Measurements from ENCODE around the gene ZFAND3. TPM values are rescaled to one million over a fixed set of nuclear protein-coding genes. Genes with fewer than 3 reads are reported as not detected.

Gene ZFAND3
- total and polyA plus RNA-seq, 10 donors: 9.3 to 63.7 (median 49.9) TPM

DNA sequence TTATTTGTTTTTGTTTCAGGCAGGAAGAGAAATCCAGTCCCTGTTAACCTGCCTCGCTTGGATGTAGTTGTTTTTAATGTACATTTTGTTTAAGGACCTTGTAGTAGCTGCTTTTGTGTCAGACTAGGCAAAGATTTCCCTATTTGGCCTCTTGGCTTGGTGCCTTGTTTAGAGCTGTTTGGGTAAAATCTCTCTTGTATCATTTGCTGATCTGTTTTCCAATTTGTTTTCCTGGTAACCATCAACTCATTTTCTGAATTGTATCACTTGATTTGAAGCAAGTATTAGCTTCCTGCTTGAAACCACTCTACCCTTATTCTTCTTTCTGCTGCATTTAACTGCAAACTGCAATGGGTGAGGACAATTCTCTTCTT, 160.7 kb downstream of the ZFAND3 start:
- intact Hi-C loops (cut with DNase I; ENCODE audit: low total_unique reads): no loop called here
- Histone ChIP-seq H3K36me3 (no peaks in the 10 kb centered on the region), H3K4me3 (no peak overlapping the region), H3K27ac (no peak overlapping the region), H3K9me3 (peaks cover 0 to 19% (median 13%) of the 10 kb centered on the region in 8 donors), H3K4me1 (peaks cover 3 to 69% (median 32%) of the 10 kb centered on the region in 6 donors), H3K27me3 (replicated peaks in 1 of 7) (no peaks in the 10 kb centered on the region)
- 52 to 81% (median 78%) methylated on average over 1 of the region's 1 CpG for WGBS, 5 donors
- no peak for TF ChIP-seq POLR2AphosphoS5 (IDR thresholded peaks at IDR 0.05)
- TF ChIP-seq, protein P1, sequence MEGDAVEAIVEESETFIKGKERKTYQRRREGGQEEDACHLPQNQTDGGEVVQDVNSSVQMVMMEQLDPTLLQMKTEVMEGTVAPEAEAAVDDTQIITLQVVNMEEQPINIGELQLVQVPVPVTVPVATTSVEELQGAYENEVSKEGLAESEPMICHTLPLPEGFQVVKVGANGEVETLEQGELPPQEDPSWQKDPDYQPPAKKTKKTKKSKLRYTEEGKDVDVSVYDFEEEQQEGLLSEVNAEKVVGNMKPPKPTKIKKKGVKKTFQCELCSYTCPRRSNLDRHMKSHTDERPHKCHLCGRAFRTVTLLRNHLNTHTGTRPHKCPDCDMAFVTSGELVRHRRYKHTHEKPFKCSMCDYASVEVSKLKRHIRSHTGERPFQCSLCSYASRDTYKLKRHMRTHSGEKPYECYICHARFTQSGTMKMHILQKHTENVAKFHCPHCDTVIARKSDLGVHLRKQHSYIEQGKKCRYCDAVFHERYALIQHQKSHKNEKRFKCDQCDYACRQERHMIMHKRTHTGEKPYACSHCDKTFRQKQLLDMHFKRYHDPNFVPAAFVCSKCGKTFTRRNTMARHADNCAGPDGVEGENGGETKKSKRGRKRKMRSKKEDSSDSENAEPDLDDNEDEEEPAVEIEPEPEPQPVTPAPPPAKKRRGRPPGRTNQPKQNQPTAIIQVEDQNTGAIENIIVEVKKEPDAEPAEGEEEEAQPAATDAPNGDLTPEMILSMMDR (IDR thresholded peaks at IDR 0.05 in 8 of 11, conservative IDR thresholded peaks at IDR 0.05 in 3 of 11): no peak
- TF ChIP-seq POLR2A (IDR thresholded peaks at IDR 0.05): no peak
- DNase-seq: no peak

DNA sequence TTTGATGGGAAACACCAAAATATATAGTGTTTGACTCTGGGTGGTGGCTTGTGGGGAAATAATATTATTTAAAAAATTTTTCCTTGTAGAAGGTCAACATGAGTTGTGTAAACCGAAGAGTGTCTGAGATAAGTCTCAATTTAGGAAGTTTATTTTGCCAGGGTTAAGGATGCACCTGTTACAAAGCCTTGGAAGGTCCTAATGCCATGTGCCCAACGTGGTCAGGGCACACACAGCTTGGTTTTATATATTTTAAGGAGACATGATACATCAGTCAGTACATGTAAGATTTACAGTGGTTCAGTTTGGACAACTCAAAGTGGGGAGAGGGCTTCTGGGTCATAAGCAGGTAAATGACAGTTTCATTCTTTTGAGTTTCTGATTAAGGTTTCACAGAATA, 162.1 kb downstream of the ZFAND3 start:
- TF ChIP-seq POLR2A (IDR thresholded peaks at IDR 0.05): no peak
- no peak for TF ChIP-seq POLR2AphosphoS5 (IDR thresholded peaks at IDR 0.05)
- TF ChIP-seq, protein P1 (IDR thresholded peaks at IDR 0.05 in 8 of 11, conservative IDR thresholded peaks at IDR 0.05 in 3 of 11): no peak
- peaks cover 0 to 5% (median under 1%) of the 10 kb centered on the region in 8 donors for H3K9me3 ChIP-seq
- H3K27ac ChIP-seq: no peak overlapping the region
- DNase-seq: no peak
- no peak overlapping the region for H3K4me3 ChIP-seq
- no peaks in the 10 kb centered on the region for H3K27me3 ChIP-seq (replicated peaks in 1 of 7)
- intact Hi-C loops (cut with DNase I; ENCODE audit: low total_unique reads): no loop called here
- 30 to 40% (median 37%) methylated on average over 2 of the region's 2 CpGs for WGBS, 5 donors
- no peaks in the 10 kb centered on the region for H3K36me3 ChIP-seq
- peaks cover 3 to 84% (median 36%) of the 10 kb centered on the region in 6 donors for H3K4me1 ChIP-seq

DNA sequence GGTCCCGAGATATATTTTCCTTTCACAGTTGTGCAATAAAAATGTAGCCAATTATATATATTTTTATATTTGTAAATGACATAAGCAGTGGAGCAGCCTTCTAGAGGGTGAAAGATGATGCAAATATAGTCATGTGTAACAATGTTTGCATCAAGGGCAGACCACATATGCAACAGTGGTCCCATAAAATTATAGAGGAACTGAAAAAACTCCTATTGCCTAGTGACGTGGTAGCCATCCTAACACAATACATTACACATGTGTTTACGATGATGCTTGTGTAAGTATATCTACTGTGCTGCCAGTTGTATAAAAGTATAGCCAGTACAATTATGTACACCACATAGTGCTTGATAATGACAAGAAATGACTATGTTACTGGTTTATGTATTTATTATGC, 162.8 kb downstream of the ZFAND3 start:
- TF ChIP-seq POLR2AphosphoS5 (IDR thresholded peaks at IDR 0.05) (no peak), POLR2A (IDR thresholded peaks at IDR 0.05) (no peak)
- TF ChIP-seq, protein P1 (IDR thresholded peaks at IDR 0.05 in 8 of 11, conservative IDR thresholded peaks at IDR 0.05 in 3 of 11): no peak
- peaks cover 5 to 91% (median 39%) of the 10 kb centered on the region in 6 donors for H3K4me1 ChIP-seq
- H3K27ac ChIP-seq: no peak overlapping the region
- no peaks in the 10 kb centered on the region for H3K27me3 ChIP-seq (replicated peaks in 1 of 7)
- no peak overlapping the region for H3K4me3 ChIP-seq
- no peaks in the 10 kb centered on the region for H3K36me3 ChIP-seq
- H3K9me3 ChIP-seq: no peaks in the 10 kb centered on the region
- intact Hi-C loops (cut with DNase I; ENCODE audit: low total_unique reads): no loop called here
- WGBS, 5 donors: 61 to 82% (median 74%) methylated on average over 3 of the region's 3 CpGs
- no peak for DNase-seq

DNA sequence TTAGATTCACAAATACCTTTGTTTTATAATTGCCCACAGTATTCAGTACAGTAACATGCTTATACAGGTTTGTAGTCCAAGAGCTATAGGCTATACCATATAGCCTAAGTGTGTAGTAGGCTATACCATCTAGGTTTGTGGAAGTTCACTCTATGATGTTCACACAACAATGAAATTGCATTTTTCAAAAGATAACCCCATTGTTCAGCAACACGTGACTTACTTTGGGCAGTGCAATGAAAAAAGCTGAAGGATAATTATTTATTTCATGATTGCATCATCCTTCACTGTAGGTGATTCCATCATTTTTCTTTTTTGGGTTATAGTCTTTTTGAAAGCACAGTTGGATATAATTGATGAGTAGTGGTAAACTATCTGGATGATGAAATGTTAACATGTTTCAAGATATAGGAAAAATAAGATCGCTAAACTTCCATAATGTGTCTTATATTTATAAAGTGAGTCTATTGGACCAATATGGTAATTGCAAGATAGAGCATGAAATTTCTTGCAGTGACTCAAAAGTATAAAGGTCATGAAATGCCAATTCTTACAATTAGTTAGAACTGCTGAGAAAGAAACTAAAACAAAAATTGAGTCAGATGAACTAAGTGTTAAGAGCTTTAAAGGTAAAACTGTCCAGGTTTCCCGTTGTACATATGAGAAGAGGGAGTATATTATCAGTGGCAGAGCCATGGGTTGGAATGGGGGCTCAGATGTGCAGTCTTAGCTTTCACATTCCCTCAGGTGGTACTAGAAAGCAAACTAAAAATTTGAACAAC, 164.4 kb downstream of the ZFAND3 start:
- Histone ChIP-seq H3K9me3 (no peaks in the 10 kb centered on the region), H3K27me3 (replicated peaks in 1 of 7) (no peaks in the 10 kb centered on the region), H3K4me1 (peaks cover 11 to 95% (median 54%) of the 10 kb centered on the region in 6 donors), H3K27ac (no peak overlapping the region), H3K36me3 (no peaks in the 10 kb centered on the region), H3K4me3 (no peak overlapping the region)
- no peak for DNase-seq
- TF ChIP-seq, protein P1 (IDR thresholded peaks at IDR 0.05 in 8 of 11, conservative IDR thresholded peaks at IDR 0.05 in 3 of 11): no peak
- TF ChIP-seq POLR2A (IDR thresholded peaks at IDR 0.05): no peak
- no peak for TF ChIP-seq POLR2AphosphoS5 (IDR thresholded peaks at IDR 0.05)
- 80 to 89% (median 85%) methylated on average over 3 of the region's 3 CpGs for WGBS, 5 donors
- intact Hi-C loops (cut with DNase I; ENCODE audit: low total_unique reads): no loop called here

Data from spleen (tissue), 11 donors.